K562 (cell line): ENCODE data around the gene ZNF460. TPM values are rescaled to one million over a fixed set of nuclear protein-coding genes. Genes with fewer than 3 reads are reported as not detected.
A peak's percentile ranks its signal among the peaks of the same experiment; 100 is the strongest.

Source experiments
- ATAC-seq: fragments of 200-7000 bp; cut with Tn5 transposase; 3 replicates; pipeline ENCODE4 v1.9.1; 2020; ENCODE audit warnings: moderate library complexity
- BruUV-seq: library from RNA; stranded (reverse); fragments of 400-500 nt; replicated peaks from 2 replicates; lab custom pipeline; 2021; lab: Mats Ljungman, UMichigan
- CTCF ChIA-PET: fragments of 300-600 bp; formaldehyde crosslinking; extraction: SDS; loops from one replicate; lab custom pipeline; 2021; ENCODE audit warnings: low intra/inter-chr PET ratio; lab: Yijun Ruan, JAX
- POLR2A ChIA-PET: fragments of 300-600, 350-650 bp; sonication (Branson Sonifier 250); formaldehyde crosslinking; extraction: SDS; loops from one replicate; lab custom pipeline; 2021; ENCODE audit warnings: antibody characterized with exemption, inconsistent platforms; lab: Yijun Ruan, JAX
- DNase-seq, 4 experiments: peaks; one replicate each; pipeline versions ENCODE4 v3.0.0 to v3.0.0-alpha.2; 2011 to 2018; ENCODE audit warnings: low spot score in 3 of 4, mixed read lengths in 3 of 4; ENCODE audit errors: extremely low read depth in 1 of 4
- FAIRE-seq: peaks from 2 replicates; lab custom pipeline; 2011; peaks lifted over from hg19 to GRCh38; lab: Jason Lieb, UNC
- H2AFZ ChIP-seq: 2 replicates; pipeline ENCODE4 v1.6.0; 2011; ENCODE audit warnings: low read depth, low read length, control low read depth, inconsistent platforms
- H3K27ac ChIP-seq: fragments of 200-600 bp; 3 replicates; pipeline ENCODE4 v1.8.0; 2011; ENCODE audit warnings: low read depth, mild to moderate bottlenecking, control low read depth, inconsistent platforms, low read length, moderate library complexity, mixed read lengths; ENCODE audit errors: extremely low read depth
- H3K27me3 ChIP-seq, 2 experiments: fragments of 300-600 bp in 1 of 2; 2 replicates in 1 of 2; 3 replicates in 1 of 2; pipeline versions ENCODE4 v1.6.0 to v1.8.0; 2011; ENCODE audit warnings: inconsistent platforms in 2 of 2, low read length in 2 of 2, mild to moderate bottlenecking in 1 of 2, mixed read lengths in 1 of 2, moderate library complexity in 1 of 2; ENCODE audit not compliant: control insufficient read depth in 2 of 2, insufficient read depth in 2 of 2
- H3K36me3 ChIP-seq: fragments of 300-600 bp; 3 replicates; pipeline ENCODE4 v1.8.0; 2011; ENCODE audit warnings: mild to moderate bottlenecking, low read length, inconsistent platforms; ENCODE audit not compliant: control insufficient read depth, insufficient read depth
- H3K4me1 ChIP-seq, 2 experiments: fragments of 200-600 bp in 1 of 2; replicated peaks in 1 of 2; 2 replicates in 1 of 2; 3 replicates in 1 of 2; pipeline versions ENCODE4 v1.5.1 to v1.8.0; 2011; ENCODE audit warnings: inconsistent platforms in 2 of 2, low read length in 2 of 2, mild to moderate bottlenecking in 1 of 2, mixed read lengths in 1 of 2, moderate library complexity in 1 of 2; ENCODE audit not compliant: control insufficient read depth in 2 of 2, insufficient read depth in 2 of 2
- H3K4me2 ChIP-seq: 2 replicates; pipeline ENCODE4 v1.6.1; 2011; ENCODE audit warnings: low read length, control low read depth, inconsistent platforms, mixed read lengths; ENCODE audit not compliant: insufficient read depth
- H3K4me3 ChIP-seq: fragments of 200-600 bp; sonication (generic), shearing (Covaris generic); 2 replicates; pipeline ENCODE4 v1.5.1; 2016; ENCODE audit warnings: control low read depth, inconsistent platforms
- H3K79me2 ChIP-seq: fragments of 200-600 bp; 3 replicates; pipeline ENCODE4 v1.8.0; 2011; ENCODE audit warnings: low read length, inconsistent platforms; ENCODE audit not compliant: control insufficient read depth, insufficient read depth
- H3K9ac ChIP-seq, 2 experiments: 2 replicates each; pipeline versions ENCODE4 v1.6.0 to v1.6.1; 2011; ENCODE audit warnings: low read depth in 2 of 2, low read length in 2 of 2, control low read depth in 1 of 2, inconsistent platforms in 1 of 2, mild to moderate bottlenecking in 1 of 2, mixed read lengths in 1 of 2; ENCODE audit not compliant: insufficient read depth in 1 of 2
- H3K9me1 ChIP-seq: one replicate; pipeline ENCODE4 v1.6.0; 2011; ENCODE audit warnings: inconsistent platforms, mild to moderate bottlenecking, low read length, moderate library complexity; ENCODE audit not compliant: control insufficient read depth, insufficient read depth
- H3K9me3 ChIP-seq: replicated peaks from 2 replicates; pipeline ENCODE4 v1.5.1; 2011; ENCODE audit warnings: low read depth, low read length, inconsistent platforms; ENCODE audit not compliant: control insufficient read depth, insufficient read depth
- H4K20me1 ChIP-seq: replicated peaks from 2 replicates; pipeline ENCODE4 v1.6.1; 2011; ENCODE audit warnings: low read length, inconsistent platforms, mixed read lengths; ENCODE audit not compliant: control insufficient read depth, insufficient read depth
- ATF7 ChIP-seq: fragments of 450-650 bp; IDR thresholded peaks from 2 replicates; pipeline ENCODE4 v1.7.1; 2014; ENCODE audit warnings: mild to moderate bottlenecking, moderate library complexity
- C11orf30 ChIP-seq: fragments of 450-650 bp; IDR thresholded peaks from 2 replicates; pipeline ENCODE4 v1.6.1; 2016; ENCODE audit warnings: low read depth, mild to moderate bottlenecking
- ETV6 ChIP-seq, 3 experiments: fragments of 150-350 bp in 1 of 3; sonication (generic) in 1 of 3; formaldehyde crosslinking in 1 of 3; IDR thresholded peaks; 2 replicates each; pipeline versions ENCODE4 v1.6.1 to v1.8.0; 2014 to 2022; ENCODE audit warnings: borderline replicate concordance in 2 of 3, low read depth in 2 of 3, antibody characterized with exemption in 1 of 3, low read length in 1 of 3, mild to moderate bottlenecking in 1 of 3, missing genetic modification reagents in 1 of 3
- FOSL1 ChIP-seq: fragments of 200-800 bp; sonication (Bioruptor generic); conservative IDR thresholded peaks from 2 replicates; pipeline ENCODE4 v1.6.1; 2016; ENCODE audit warnings: missing genetic modification characterization, missing compliant biosample characterization
- MTF1 ChIP-seq: fragments of 250-450 bp; sonication (Bioruptor Pico); IDR thresholded peaks from 2 replicates; pipeline ENCODE4 v1.9.0; 2021; ENCODE audit warnings: moderate library complexity, mild to moderate bottlenecking, inconsistent platforms, borderline replicate concordance
- NR2F6 ChIP-seq: fragments of 450-650 bp; formaldehyde crosslinking; IDR thresholded peaks from 2 replicates; pipeline ENCODE4 v1.4.0; 2020; ENCODE audit warnings: mild to moderate bottlenecking
- PML ChIP-seq: IDR thresholded peaks from 2 replicates; pipeline ENCODE4 v1.6.1; 2012; ENCODE audit warnings: low read length, inconsistent platforms
- TCF7L2 ChIP-seq: fragments of 150-350 bp; IDR thresholded peaks from 2 replicates; pipeline ENCODE4 v1.6.1; 2016; ENCODE audit warnings: low read depth, mild to moderate bottlenecking, low read length, moderate library complexity
- WHSC1 ChIP-seq: IDR thresholded peaks from one replicate; pipeline ENCODE4 v1.6.1; 2012; ENCODE audit warnings: low read length, control low read depth, inconsistent platforms
- ZC3H4 ChIP-seq: sonication (generic); formaldehyde crosslinking; IDR thresholded peaks from 2 replicates; pipeline ENCODE4 v1.9.0; 2021; ENCODE audit warnings: missing genetic modification reagents, borderline replicate concordance
- ZNF140 ChIP-seq: fragments of 250-450 bp; sonication (Bioruptor Pico); IDR thresholded peaks from 2 replicates; pipeline ENCODE4 v1.8.0; 2021; ENCODE audit warnings: moderate library complexity, mild to moderate bottlenecking, inconsistent platforms
- WGBS: fragments of 100-300 bp; shearing (Covaris generic); methylation state at CpG from one replicate; pipeline ENCODE4 v1.1.6; 2016; ENCODE audit warnings: low coverage, mixed read lengths; ENCODE audit not compliant: insufficient coverage; ENCODE audit errors: missing lambda C conversion rate; 5-methylcytosine and 5-hydroxymethylcytosine counted together
- in situ Hi-C: fragments of 300-500 bp; cut with MboI; formaldehyde crosslinking; loops from 4 replicates; pipeline ENCODE4 v1.15.0; 2018; ENCODE audit warnings: inconsistent platforms, mixed read lengths
- intact Hi-C: fragments of 100-400 bp; cut with micrococcal nuclease; formaldehyde crosslinking; loops from 2 replicates; pipeline ENCODE4 v1.14.2; 2022
- polyA plus RNA-seq, 8 experiments: library from polyadenylated mRNA; depleted of rRNA in 4 of 8; stranded (reverse) in 5 of 8; unstranded in 3 of 8; fragments of >200 nt; fragmentation: Nextera tagmentation in 2 of 8; fragmentation: Illumina TruSeq in 1 of 8; extraction: Ambion mirVana in 2 of 8; extraction: Trizol in 1 of 8; gene quantifications; 2 replicates each; pipeline versions ENCODE4 v1.2.1 to v1.2.3, GENCODE V29; 2011 to 2014; ENCODE audit warnings: inconsistent platforms in 1 of 8, missing spikeins in 1 of 8
- total RNA-seq, 7 experiments: library from RNA; depleted of rRNA in 6 of 7; stranded (reverse); fragments of >200 nt in 6 of 7; fragmentation: Illumina TruSeq in 2 of 7; extraction: Trizol in 2 of 7; gene quantifications; 2 replicates each; pipeline versions ENCODE4 v1.2.1 to v1.2.3, GENCODE V29; 2011 to 2021; ENCODE audit warnings: low replicate concordance in 1 of 7
- TF ChIP-seq, protein P1 (sequence below): IDR thresholded peaks from 3 replicates; pipeline ENCODE4 v1.6.1; 2011; ENCODE audit warnings: borderline replicate concordance, mild to moderate bottlenecking, moderate library complexity; ENCODE audit not compliant: insufficient read length; ENCODE audit errors: extremely low read depth

Gene ZNF460
- total and polyA plus RNA-seq, 9 of the 15 experiments (the other 6 are each of a cell fraction or from before 2014, with no cell fraction given), result 0.45 to 36.2 (median 16.6) TPM

DNA sequence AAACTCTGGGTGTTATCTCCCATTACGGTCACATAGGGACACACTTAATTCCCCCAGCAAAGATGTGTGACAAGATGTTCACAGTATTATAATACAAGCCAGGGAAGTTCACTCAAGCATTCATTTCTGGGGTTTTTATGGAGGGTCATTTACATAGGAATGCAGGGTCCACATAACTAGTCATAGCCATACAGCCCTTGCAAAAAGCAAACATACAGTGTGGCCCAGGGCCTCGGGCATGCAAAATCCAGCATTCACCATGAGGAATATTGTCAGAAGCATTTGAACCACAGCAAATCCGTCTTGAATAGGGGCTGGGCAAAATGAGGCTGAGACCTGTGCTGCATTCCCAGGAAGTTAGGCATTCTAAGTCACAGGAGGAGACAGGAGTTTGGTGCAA is 13.0 kb upstream of the ZNF460 start:
- intact Hi-C loops (no loop called here), in situ Hi-C loops (no loop called here)
- ATAC-seq, result no peak
- ChIA-PET CTCF (no interaction called here), POLR2A (no interaction called here)
- BruUV-seq, result no TSS peak
- Histone ChIP-seq H3K36me3 (no peaks in the 10 kb centered on the region), H3K27ac (no peak overlapping the region), H3K9me3 (no peaks in the 10 kb centered on the region), H3K79me2 (no peaks in the 10 kb centered on the region), H3K4me1 (peaks cover 0 to 2% of the 10 kb centered on the region in 2 experiments; a peak in 2 of 5 replicates), H4K20me1 (no peaks in the 10 kb centered on the region), H3K9me1 (no peaks in the 10 kb centered on the region), H3K4me3 (no peak overlapping the region), H3K4me2 (no peak overlapping the region), H3K9ac (no peak overlapping the region), H3K27me3 (no peaks in the 10 kb centered on the region), H2AFZ (no peak overlapping the region)
- WGBS, result 20% methylated on average over 3 of the region's 3 CpGs
- FAIRE-seq, result no peak
- TF ChIP-seq MTF1 (no peak), ZNF140 (CRISPR knock-in tag) (no peak), C11orf30 (no peak), NR2F6 (CRISPR knock-in tag) (no peak), TCF7L2 (no peak)
- DNase-seq, result no peak

DNA sequence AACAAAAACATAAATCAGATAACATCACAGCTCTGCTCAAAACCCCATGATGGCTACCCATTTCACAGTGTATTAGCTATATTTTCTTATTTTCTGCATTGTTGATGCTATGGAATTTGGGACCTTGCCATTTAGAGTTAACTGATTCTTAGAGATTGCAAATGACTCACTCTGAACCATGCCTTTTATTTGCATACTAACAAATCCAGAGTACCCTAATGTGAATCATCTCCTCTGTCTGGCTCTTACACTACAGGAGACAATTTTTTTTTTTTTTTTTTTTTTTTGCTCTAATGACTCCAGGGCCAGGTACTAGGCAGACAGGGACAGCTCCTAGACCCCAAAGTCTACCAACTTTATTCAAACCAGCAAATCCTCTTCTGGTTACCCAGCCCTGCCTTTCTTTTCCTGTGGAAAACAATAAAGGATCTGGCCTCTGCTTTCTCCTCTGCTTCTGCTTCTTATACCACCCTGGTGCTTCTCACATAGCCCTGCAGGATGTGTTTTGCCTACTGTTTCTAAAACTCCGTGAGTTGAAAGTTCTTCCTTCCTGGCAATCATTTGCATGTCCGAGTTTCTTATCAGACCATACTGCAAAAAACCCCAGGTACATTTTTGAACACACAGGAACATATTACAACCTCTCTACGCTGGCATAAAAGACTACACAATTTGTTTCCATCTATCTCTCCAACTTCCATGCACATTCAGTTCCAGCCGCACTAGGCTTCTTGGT is 10.6 kb upstream of the ZNF460 start:
- WGBS, result 34% methylated on average over 4 of the region's 4 CpGs
- DNase-seq, result peak in 1 of 4 experiments; percentile 12
- H3K36me3 ChIP-seq, result no peaks in the 10 kb centered on the region
- CTCF ChIA-PET, result no interaction called here
- no peaks in the 10 kb centered on the region for H4K20me1 ChIP-seq
- H3K27ac ChIP-seq, result no peak overlapping the region
- intact Hi-C loops, result no loop called here
- FAIRE-seq, result no peak
- H3K27me3 ChIP-seq, result no peaks in the 10 kb centered on the region
- POLR2A ChIA-PET, result no interaction called here
- in situ Hi-C loops, result no loop called here
- H3K4me3 ChIP-seq, result no peak overlapping the region
- no peak for ATAC-seq
- H3K79me2 ChIP-seq, result no peaks in the 10 kb centered on the region
- no peak overlapping the region for H3K4me2 ChIP-seq
- H2AFZ ChIP-seq, result no peak overlapping the region
- no peak overlapping the region for H3K9ac ChIP-seq
- no peaks in the 10 kb centered on the region for H3K9me1 ChIP-seq
- H3K4me1 ChIP-seq, result no peaks in the 10 kb centered on the region; a peak in 1 of 5 replicates
- no TSS peak for BruUV-seq
- no peaks in the 10 kb centered on the region for H3K9me3 ChIP-seq
- TF ChIP-seq PML (no peak), FOSL1 (tag) (peak; percentile 63), ATF7 (no peak), ETV6 (IDR thresholded peaks at IDR 0.05; ENCODE audit: borderline replicate concordance in 1 of 2, low read depth in 2 of 2, low read length in 1 of 2) (no peak), ETV6 (CRISPR knock-in tag; IDR thresholded peaks at IDR 0.05; ENCODE audit: borderline replicate concordance) (no peak), WHSC1 (no peak), ZC3H4 (CRISPR knock-in tag) (no peak)
- TF ChIP-seq, protein P1, sequence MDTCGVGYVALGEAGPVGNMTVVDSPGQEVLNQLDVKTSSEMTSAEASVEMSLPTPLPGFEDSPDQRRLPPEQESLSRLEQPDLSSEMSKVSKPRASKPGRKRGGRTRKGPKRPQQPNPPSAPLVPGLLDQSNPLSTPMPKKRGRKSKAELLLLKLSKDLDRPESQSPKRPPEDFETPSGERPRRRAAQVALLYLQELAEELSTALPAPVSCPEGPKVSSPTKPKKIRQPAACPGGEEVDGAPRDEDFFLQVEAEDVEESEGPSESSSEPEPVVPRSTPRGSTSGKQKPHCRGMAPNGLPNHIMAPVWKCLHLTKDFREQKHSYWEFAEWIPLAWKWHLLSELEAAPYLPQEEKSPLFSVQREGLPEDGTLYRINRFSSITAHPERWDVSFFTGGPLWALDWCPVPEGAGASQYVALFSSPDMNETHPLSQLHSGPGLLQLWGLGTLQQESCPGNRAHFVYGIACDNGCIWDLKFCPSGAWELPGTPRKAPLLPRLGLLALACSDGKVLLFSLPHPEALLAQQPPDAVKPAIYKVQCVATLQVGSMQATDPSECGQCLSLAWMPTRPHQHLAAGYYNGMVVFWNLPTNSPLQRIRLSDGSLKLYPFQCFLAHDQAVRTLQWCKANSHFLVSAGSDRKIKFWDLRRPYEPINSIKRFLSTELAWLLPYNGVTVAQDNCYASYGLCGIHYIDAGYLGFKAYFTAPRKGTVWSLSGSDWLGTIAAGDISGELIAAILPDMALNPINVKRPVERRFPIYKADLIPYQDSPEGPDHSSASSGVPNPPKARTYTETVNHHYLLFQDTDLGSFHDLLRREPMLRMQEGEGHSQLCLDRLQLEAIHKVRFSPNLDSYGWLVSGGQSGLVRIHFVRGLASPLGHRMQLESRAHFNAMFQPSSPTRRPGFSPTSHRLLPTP, result no peak
